ENCODE measurements around the gene NF2. TPM values are rescaled to one million over a fixed set of nuclear protein-coding genes. Genes with fewer than 3 reads are reported as not detected.
A peak's percentile ranks its signal among the peaks of the same experiment; 100 is the strongest.

The NF2 gene
- total and polyA plus RNA-seq, 2 of the 8 experiments (the other 6 are each of a cell fraction or from before 2014, with no cell fraction given) = 17.6 to 53.6 TPM

- Histone ChIP-seq H2BK120ac (replicated peaks; ENCODE audit: low read depth, low read length) (no peak overlapping the region), H3K4me3 (ENCODE audit: extremely low read depth in 1 of 4, insufficient read depth in 2 of 4, low read depth in 3 of 4, low read length in 4 of 4) (no peak overlapping the region), H3K56ac (replicated peaks; ENCODE audit: insufficient read length, low read depth, low read length) (no peak overlapping the region), H3K79me1 (ENCODE audit: low read depth, low read length) (no peaks in the 10 kb centered on the region), H3K23me2 (ENCODE audit: low read depth, low read length) (peaks cover 6% of the 10 kb centered on the region), H4K5ac (ENCODE audit: insufficient read length, low read depth, low read length) (no peak overlapping the region), H2BK12ac (ENCODE audit: low read depth, low read length) (no peak overlapping the region), H4K8ac (ENCODE audit: extremely low read depth, insufficient read depth, low read length) (no peak overlapping the region), H3K79me2 (ENCODE audit: control insufficient read depth in 1 of 2, insufficient read depth in 2 of 2, low read length in 2 of 2) (peaks cover 0 to 6% of the 10 kb centered on the region in 2 experiments; a peak in 2 of 4 replicates), H3K9me3 (ENCODE audit: insufficient read depth in 2 of 2, low read depth in 1 of 2, low read length in 1 of 2) (no peaks in the 10 kb centered on the region), H3K4me2 (ENCODE audit: insufficient read depth in 1 of 2, low read depth in 2 of 2, low read length in 2 of 2) (no peak overlapping the region), H2AFZ (ENCODE audit: low read length) (no peak overlapping the region), H4K20me1 (replicated peaks in 1 of 2; ENCODE audit: control insufficient read depth in 1 of 2, insufficient read depth in 2 of 2, low read length in 2 of 2) (no peaks in the 10 kb centered on the region), H3K23ac (ENCODE audit: insufficient read length) (no peak overlapping the region), H3K27me3 (replicated peaks in 1 of 4; ENCODE audit: control insufficient read depth in 3 of 4, extremely low read depth in 1 of 4, insufficient read depth in 3 of 4, low read length in 3 of 4) (no peaks in the 10 kb centered on the region), H3K18ac (ENCODE audit: extremely low read depth, low read length) (no peak overlapping the region), H3K14ac (ENCODE audit: insufficient read length) (no peak overlapping the region), H3K4ac (replicated peaks; ENCODE audit: insufficient read length, low read depth, low read length) (no peak overlapping the region), H3K9ac (replicated peaks in 1 of 4; ENCODE audit: extremely low read depth in 1 of 4, low read depth in 3 of 4, low read length in 3 of 4) (no peak overlapping the region), H2AK5ac (ENCODE audit: low read depth, low read length) (peak overlapping the region; percentile 9; the same call in 1 of the 2 replicates), H2BK5ac (ENCODE audit: low read depth, low read length) (no peak overlapping the region), H4K91ac (replicated peaks; ENCODE audit: insufficient read length, low read length) (no peak overlapping the region), H3K27ac (ENCODE audit: low read depth, low read length) (no peak overlapping the region), H2BK15ac (ENCODE audit: low read length) (no peak overlapping the region), H2BK20ac (ENCODE audit: low read length) (no peak overlapping the region), H3K4me1 (replicated peaks in 1 of 4; ENCODE audit: control insufficient read depth in 3 of 4, insufficient read depth in 4 of 4, low read length in 3 of 4) (peaks cover 0 to 7% (median 4%) of the 10 kb centered on the region in 4 experiments; a peak in 6 of 7 replicates), H3K36me3 (ENCODE audit: control insufficient read depth in 2 of 4, insufficient read depth in 4 of 4, low read length in 3 of 4) (no peaks in the 10 kb centered on the region)
- FAIRE-seq = no peak
- ChIA-PET POLR2A (ENCODE audit: partially characterized antibody) (no interaction called here), CTCF (ENCODE audit: partially characterized antibody) (interaction anchor here (0.6 kb wide), 1 partner anchor 55 kb away, joined by 4 read pairs; no protein-coding TSS in a partner anchor)
- DNase-seq (ENCODE audit: low read depth in 1 of 2, low spot score in 2 of 2) = no peak
- 94% methylated on average over 5 of the region's 5 CpGs; no CpG with 5 or more reads in 1 of the 2 experiments for WGBS, 2 experiments (ENCODE audit: extremely low coverage in 1 of 2, insufficient coverage in 1 of 2, insufficient read length in 1 of 2, insufficient replicate concordance in 2 of 2, low coverage in 1 of 2, low lambda C conversion rate in 2 of 2, missing lambda C conversion rate in 1 of 2)
- TF ChIP-seq TAF1 (IDR thresholded peaks at IDR 0.05; ENCODE audit: low read depth, low read length) (no peak), EP300 (IDR thresholded peaks at IDR 0.05; ENCODE audit: borderline replicate concordance in 1 of 2, low read depth in 2 of 2, low read length in 2 of 2) (no peak), RNF2 (IDR thresholded peaks at IDR 0.05; ENCODE audit: borderline replicate concordance, low read depth, low read length, missing control alignments, poor library complexity, severe bottlenecking) (no peak), JUND (IDR thresholded peaks at IDR 0.05; ENCODE audit: low read length) (no peak), RAD21 (IDR thresholded peaks at IDR 0.05 in 1 of 2, conservative IDR thresholded peaks at IDR 0.05 in 1 of 2; ENCODE audit: low read depth in 2 of 2, low read length in 2 of 2) (no peak), KDM1A (IDR thresholded peaks at IDR 0.05; ENCODE audit: borderline replicate concordance, low read length) (no peak), SP4 (IDR thresholded peaks at IDR 0.05; ENCODE audit: low read length) (no peak), POLR2AphosphoS5 (IDR thresholded peaks at IDR 0.05; ENCODE audit: low read depth, low read length) (no peak), EGR1 (IDR thresholded peaks at IDR 0.05; ENCODE audit: borderline replicate concordance, low read depth, low read length) (no peak)
Measured at GRCh38 chr22:29584975-29585374, 18.5 kb upstream of the NF2 start.
